GM12878 (cell line): ENCODE data around the gene NKD1. TPM values are rescaled to one million over a fixed set of nuclear protein-coding genes. Genes with fewer than 3 reads are reported as not detected.

Source experiments
- ATAC-seq: fragments of 200-7000 bp; cut with Tn5 transposase; 3 replicates; pipeline ENCODE4 v1.9.1; 2020; ENCODE audit warnings: mild to moderate bottlenecking, moderate library complexity
- BruUV-seq: library from RNA; stranded (reverse); fragments of 400-500 nt; replicated peaks from 2 replicates; lab custom pipeline; 2021; lab: Mats Ljungman, UMichigan
- CTCF ChIA-PET: fragments of 300-600 bp; sonication (Branson Sonifier 250); formaldehyde crosslinking; extraction: SDS; loops from one replicate; lab custom pipeline; 2021; ENCODE audit warnings: inconsistent platforms; lab: Yijun Ruan, JAX
- POLR2A ChIA-PET: fragments of 350-600 bp; formaldehyde crosslinking; extraction: SDS; loops from one replicate; lab custom pipeline; 2021; ENCODE audit warnings: inconsistent platforms; lab: Charles Lee
- RAD21 ChIA-PET: fragments of 300-600 bp; sonication (Branson Sonifier 250); formaldehyde crosslinking; loops from one replicate; lab custom pipeline; 2023; ENCODE audit warnings: antibody characterized with exemption; ENCODE audit not compliant: unreplicated experiment; lab: Charles Lee
- SMC1A ChIA-PET: fragments of 300-600 bp; sonication (Branson Sonifier 250); formaldehyde crosslinking; loops from one replicate; lab custom pipeline; 2023; ENCODE audit not compliant: unreplicated experiment, uncharacterized antibody; lab: Charles Lee
- DNase-seq: peaks from one replicate; pipeline ENCODE4 v3.0.0-alpha.2; 2011; ENCODE audit warnings: low read depth, low spot score
- FAIRE-seq: peaks from 3 replicates; lab custom pipeline; 2011; peaks lifted over from hg19 to GRCh38; lab: Jason Lieb, UNC
- H2AFZ ChIP-seq: 2 replicates; pipeline ENCODE4 v1.6.0; 2011; ENCODE audit warnings: low read depth, low read length, control low read depth; ENCODE audit not compliant: control insufficient read depth
- H3K27ac ChIP-seq: 2 replicates; pipeline ENCODE4 v1.5.1; 2011; ENCODE audit warnings: control low read depth; ENCODE audit not compliant: control insufficient read depth, insufficient read depth
- H3K27me3 ChIP-seq, 2 experiments: replicated peaks in 1 of 2; 2 replicates each; pipeline versions ENCODE4 v1.6.0 to v1.6.1; 2011; ENCODE audit warnings: low read length in 1 of 2; ENCODE audit not compliant: control insufficient read depth in 2 of 2, insufficient read depth in 2 of 2
- H3K36me3 ChIP-seq, 2 experiments: 2 replicates each; pipeline ENCODE4 v1.5.1; 2011; ENCODE audit warnings: low read length in 1 of 2; ENCODE audit not compliant: control insufficient read depth in 2 of 2, insufficient read depth in 2 of 2
- H3K4me1 ChIP-seq: 2 replicates; pipeline ENCODE4 v1.6.1; 2011; ENCODE audit warnings: mild to moderate bottlenecking, low read length, moderate library complexity, mixed read lengths; ENCODE audit not compliant: control insufficient read depth, insufficient read depth
- H3K4me2 ChIP-seq: 2 replicates; pipeline ENCODE4 v1.6.0; 2011; ENCODE audit warnings: control low read depth; ENCODE audit not compliant: control insufficient read depth, insufficient read depth
- H3K4me3 ChIP-seq: fragments of 200-600 bp; sonication (generic); 2 replicates; pipeline ENCODE4 v1.5.1; 2016
- H3K79me2 ChIP-seq: 2 replicates; pipeline ENCODE4 v1.6.0; 2011; ENCODE audit warnings: low read length; ENCODE audit not compliant: control insufficient read depth, insufficient read depth
- H3K9ac ChIP-seq: 2 replicates; pipeline ENCODE4 v1.8.0; 2011; ENCODE audit warnings: low read length, control low read depth, mixed read lengths; ENCODE audit not compliant: control insufficient read depth, insufficient read depth
- H3K9me3 ChIP-seq: replicated peaks from 3 replicates; pipeline ENCODE4 v1.5.1; 2011; ENCODE audit warnings: mild to moderate bottlenecking, low read length; ENCODE audit not compliant: control insufficient read depth, insufficient read depth
- H4K20me1 ChIP-seq: 2 replicates; pipeline ENCODE4 v1.6.0; 2011; ENCODE audit not compliant: control insufficient read depth, insufficient read depth
- CEBPZ ChIP-seq: fragments of 150-350 bp; IDR thresholded peaks from 2 replicates; pipeline ENCODE4 v1.6.1; 2016; ENCODE audit warnings: low read depth, low read length
- CHD4 ChIP-seq: fragments of 200-600 bp; sonication (generic); IDR thresholded peaks from 2 replicates; pipeline ENCODE4 v1.6.1; 2016; ENCODE audit warnings: mild to moderate bottlenecking
- CREB1 ChIP-seq: IDR thresholded peaks from 2 replicates; pipeline ENCODE4 v1.6.1; 2012; ENCODE audit warnings: low read depth, mild to moderate bottlenecking, inconsistent platforms
- ELK1 ChIP-seq: IDR thresholded peaks from 2 replicates; pipeline ENCODE4 v1.6.1; 2012; ENCODE audit warnings: low read depth, low read length, improper control_type of control experiment
- HDGF ChIP-seq: fragments of 450-650 bp; IDR thresholded peaks from 2 replicates; pipeline ENCODE4 v1.6.1; 2016; ENCODE audit warnings: antibody characterized with exemption
- IRF3 ChIP-seq: fragments of 450-650 bp; IDR thresholded peaks from 2 replicates; pipeline ENCODE4 v1.6.1; 2014; ENCODE audit warnings: mild to moderate bottlenecking
- IRF4 ChIP-seq: IDR thresholded peaks from 2 replicates; pipeline ENCODE4 v1.6.1; 2011; ENCODE audit warnings: low read depth, low read length
- MXI1 ChIP-seq: fragments of 150-350 bp; IDR thresholded peaks from 2 replicates; pipeline ENCODE4 v1.6.1; 2011; ENCODE audit warnings: low read depth, mild to moderate bottlenecking, inconsistent platforms, low read length, improper control_type of control experiment
- NBN ChIP-seq: fragments of 450-650 bp; IDR thresholded peaks from 2 replicates; pipeline ENCODE4 v1.6.1; 2016
- TAF1 ChIP-seq: IDR thresholded peaks from 2 replicates; pipeline ENCODE4 v1.6.1; 2011; ENCODE audit warnings: mild to moderate bottlenecking, low read depth, low read length, borderline replicate concordance
- YY1 ChIP-seq: IDR thresholded peaks from 2 replicates; pipeline ENCODE4 v1.6.1; 2011; ENCODE audit warnings: low read depth, mild to moderate bottlenecking, low read length
- WGBS: methylation state at CpG from one replicate; pipeline ENCODE4 v1.1.6; 2016; ENCODE audit warnings: low lambda C conversion rate; ENCODE audit not compliant: insufficient replicate concordance, insufficient coverage; ENCODE audit errors: missing lambda C conversion rate; 5-methylcytosine and 5-hydroxymethylcytosine counted together
- in situ Hi-C: fragments of 300-500 bp; cut with MboI; formaldehyde crosslinking; loops from 9 replicates; pipeline ENCODE4 v1.14.3; 2018; ENCODE audit warnings: mixed read lengths
- intact Hi-C: fragments of 100-400 bp; cut with micrococcal nuclease; formaldehyde crosslinking; loops from one replicate; pipeline ENCODE4 v1.14.2; 2022; ENCODE audit not compliant: unreplicated experiment
- polyA plus RNA-seq, 11 experiments: library from polyadenylated mRNA; depleted of rRNA in 4 of 11; unstranded in 6 of 11; stranded (reverse) in 5 of 11; fragments of >200 nt; fragmentation: Nextera tagmentation in 4 of 11; fragmentation: Illumina TruSeq in 1 of 11; extraction: Ambion mirVana in 4 of 11; extraction: Trizol in 1 of 11; gene quantifications; 1 replicate in 1 of 11; 2 replicates in 10 of 11; pipeline versions ENCODE4 v1.2.1 to v1.2.3, GENCODE V29; 2011 to 2016; ENCODE audit warnings: inconsistent platforms in 2 of 11, missing spikeins in 2 of 11, low read depth in 1 of 11
- total RNA-seq, 4 experiments: library from RNA; depleted of rRNA in 3 of 4; stranded (reverse); fragments of >200 nt in 3 of 4; fragmentation: Illumina TruSeq in 1 of 4; extraction: Trizol in 1 of 4; gene quantifications; 2 replicates each; pipeline versions ENCODE4 v1.2.1 to v1.2.3, GENCODE V29; 2013 to 2021

The NKD1 gene
- total and polyA plus RNA-seq, 10 of the 15 experiments (the other 5 are each of a cell fraction or from before 2014, with no cell fraction given): under 0.01 to 0.49 (median 0.04) TPM; not detected in 2

- peak; percentile 82; the same call in 1 of the 2 replicates for TF ChIP-seq HDGF
- 0 out of 2 replicates have a peak, but pooled peaks have one; percentile 56 for TF ChIP-seq TAF1
- peak; percentile 65 for TF ChIP-seq MXI1
- TF ChIP-seq NBN: peak; percentile 85
- TF ChIP-seq CEBPZ: no peak
- no peak for TF ChIP-seq CHD4
Measured at GRCh38 chr16:50683689-50684374, 135.6 kb downstream of the NKD1 start (continued).

- BruUV-seq: no TSS peak
- DNase-seq: no peak
- Histone ChIP-seq H3K9ac (peak overlapping the region; percentile 38), H3K9me3 (no peaks in the 10 kb centered on the region), H3K27ac (peak overlapping the region; percentile 86), H3K79me2 (peaks cover 21% of the 10 kb centered on the region), H3K4me1 (peaks cover 53% of the 10 kb centered on the region), H3K27me3 (no peaks in the 10 kb centered on the region), H2AFZ (peak overlapping the region; percentile 73), H3K4me3 (no peak overlapping the region), H3K36me3 (no peaks in the 10 kb centered on the region), H3K4me2 (peak overlapping the region; percentile 69), H4K20me1 (no peaks in the 10 kb centered on the region)
- in situ Hi-C loops (no loop called here), intact Hi-C loops (loop anchor here (1.0 to 5.0 kb wide), 3 partner anchors 11 to 413 kb away; no protein-coding TSS in a partner anchor)
- RAD21 ChIA-PET: interaction anchor here (0.6 to 29.0 kb wide), 8 partner anchors 8 to 530 kb away, joined by 3 to 578 read pairs (median 3); partner anchors contain the start of gene CYLD
- CTCF ChIA-PET: interaction anchor here (1.2 to 13.2 kb wide), 8 partner anchors 11 to 121 kb away, joined by 3 to 257 read pairs (median 9); partner anchors contain the start of gene CYLD
- WGBS: 2% methylated on average over 11 of the region's 11 CpGs
- peak; percentile 51 for ATAC-seq
- POLR2A ChIA-PET: interaction anchor here (0.6 to 8.0 kb wide), 6 partner anchors 11 to 371 kb away, joined by 3 to 116 read pairs (median 15); partner anchors contain the start of gene CYLD
- peak; percentile 18 for FAIRE-seq
- SMC1A ChIA-PET: interaction anchor here (0.6 to 24.8 kb wide), 7 partner anchors 12 to 65 kb away, joined by 3 to 600 read pairs (median 7); partner anchors contain the start of genes CYLD and NOD2
- TF ChIP-seq IRF3 (no peak), YY1 (peak; percentile 13; the same call in 1 of the 2 replicates), CHD4 (no peak), ELK1 (no peak), IRF4 (0 out of 2 replicates have a peak, but pooled peaks have one; percentile 28), CREB1 (no peak)
Measured at GRCh38 chr16:50684823-50685461, 136.7 kb downstream of the NKD1 start.
